ENCODE data around the gene MAPKAPK3. TPM values are rescaled to one million over a fixed set of nuclear protein-coding genes. Genes with fewer than 3 reads are reported as not detected.

Gene MAPKAPK3
- total RNA-seq = 45.3 and 65.3 TPM in 2 replicates

DNA sequence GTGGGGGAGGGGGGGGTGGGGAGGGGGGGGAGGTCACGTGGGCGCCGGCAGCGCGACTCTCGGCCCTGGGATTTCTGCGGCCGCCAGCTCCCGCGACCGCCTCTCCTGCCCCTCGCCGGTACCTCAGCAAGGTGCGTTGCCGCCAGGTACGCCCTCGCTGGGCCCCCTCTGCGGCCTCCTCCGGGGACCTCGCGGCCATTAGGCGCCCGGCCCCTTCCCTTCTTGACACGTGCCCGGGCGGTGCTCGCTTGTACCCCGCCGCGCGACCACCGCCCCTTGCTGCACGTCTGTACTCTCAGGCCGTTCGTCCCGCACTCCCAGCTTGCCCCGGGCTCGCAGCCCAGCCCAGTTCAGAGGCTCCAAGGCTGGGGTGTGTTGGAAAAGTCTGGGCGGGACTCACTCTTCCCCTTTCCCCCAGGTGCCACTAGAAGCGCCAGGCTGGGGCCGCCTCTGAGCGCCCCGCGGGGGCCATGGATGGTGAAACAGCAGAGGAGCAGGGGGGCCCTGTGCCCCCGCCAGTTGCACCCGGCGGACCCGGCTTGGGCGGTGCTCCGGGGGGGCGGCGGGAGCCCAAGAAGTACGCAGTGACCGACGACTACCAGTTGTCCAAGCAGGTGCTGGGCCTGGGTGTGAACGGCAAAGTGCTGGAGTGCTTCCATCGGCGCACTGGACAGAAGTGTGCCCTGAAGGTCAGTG lies at the start of gene MAPKAPK3:
Gene MAPKAPK3 (plus strand): TSS at position 56 of the 696 bp plus-strand sequence. CDS start 415 bp downstream, at position 471.

DNA sequence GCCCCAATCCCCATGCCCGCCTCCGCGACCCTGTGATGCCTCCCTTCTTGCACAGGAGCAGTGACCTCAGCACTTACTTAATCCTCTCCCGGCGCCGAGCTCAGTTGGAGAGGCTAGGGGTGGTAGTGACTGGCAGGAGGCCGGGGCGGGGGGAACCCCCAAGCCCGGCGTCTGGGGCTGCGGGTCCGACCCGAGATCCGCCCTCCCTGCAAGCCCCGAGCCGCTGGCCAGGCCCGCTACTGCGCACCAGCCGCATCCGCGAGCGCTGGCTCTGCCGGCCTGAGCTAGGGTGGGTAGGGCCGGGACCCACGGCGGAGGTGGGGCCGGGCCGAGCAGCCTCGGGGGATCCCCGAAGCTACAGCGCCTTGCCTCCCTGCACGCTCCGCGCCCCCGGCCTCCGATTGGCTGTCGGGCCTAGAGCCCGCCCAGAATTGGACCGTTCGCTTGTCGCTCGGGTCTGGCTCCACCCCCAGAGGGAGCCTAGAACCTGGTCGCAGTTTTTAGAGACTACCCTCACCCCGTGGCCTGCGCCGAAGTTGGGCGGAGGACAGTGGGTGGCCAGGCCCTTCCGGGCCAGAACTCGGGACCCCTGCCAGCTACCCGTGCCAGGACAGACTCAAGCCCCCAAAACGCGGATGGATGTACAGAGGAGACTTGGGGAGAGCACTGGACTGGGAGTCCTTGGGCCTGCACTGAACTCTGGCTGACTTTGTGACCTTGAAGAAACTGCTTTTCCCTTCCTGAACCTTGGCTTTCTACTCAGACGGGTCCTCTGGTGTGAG lies 49.4 kb upstream of the MAPKAPK3 start, which contains the start of gene C3orf18:
Gene C3orf18 (minus strand): TSS at position 362 of the 782 bp plus-strand sequence. CDS start 2,048 bp downstream, outside the sequence.

DNA sequence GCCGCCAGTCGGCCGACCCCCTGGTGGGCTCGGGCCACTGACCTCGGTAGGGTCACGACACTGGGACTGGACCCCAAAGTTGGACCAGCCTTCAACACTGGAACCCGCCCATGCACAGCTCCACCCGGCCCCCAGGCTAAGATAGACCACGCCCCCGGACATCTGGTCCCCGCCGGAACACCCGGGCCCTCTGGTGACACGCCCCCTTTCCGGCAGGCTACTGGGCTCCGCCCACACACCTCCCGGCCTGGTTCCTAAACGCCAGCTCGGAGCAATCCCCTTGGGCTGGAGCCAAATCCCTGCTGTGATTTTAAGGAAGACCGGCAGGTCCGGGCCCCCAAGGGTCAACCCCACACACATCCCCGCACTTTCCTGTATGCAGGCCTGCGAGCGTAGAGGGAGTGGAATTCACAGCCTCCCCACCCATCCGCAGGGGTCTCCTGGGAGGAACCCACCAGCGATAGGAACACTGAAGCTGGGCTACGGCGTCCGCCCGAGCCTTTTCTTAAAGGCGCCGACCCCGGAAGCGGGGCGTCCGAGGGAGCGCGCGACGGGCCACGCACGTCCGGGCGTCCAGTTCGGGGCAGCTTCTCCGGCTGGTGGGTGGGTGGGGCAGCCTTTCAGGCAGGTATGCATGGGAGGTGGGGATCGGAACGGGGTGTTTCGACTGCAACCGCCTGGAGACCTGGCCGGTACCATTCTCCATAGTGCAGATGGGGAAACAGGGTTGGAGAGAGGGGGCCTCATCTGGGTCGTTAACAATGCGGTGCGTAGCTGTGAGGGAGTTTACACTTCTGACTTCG lies 47.8 kb upstream of the MAPKAPK3 start, which contains the start of gene HEMK1:
Gene HEMK1 (plus strand): TSS at position 576 of the 803 bp plus-strand sequence. CDS start 1,583 bp downstream, outside the sequence.

DNA sequence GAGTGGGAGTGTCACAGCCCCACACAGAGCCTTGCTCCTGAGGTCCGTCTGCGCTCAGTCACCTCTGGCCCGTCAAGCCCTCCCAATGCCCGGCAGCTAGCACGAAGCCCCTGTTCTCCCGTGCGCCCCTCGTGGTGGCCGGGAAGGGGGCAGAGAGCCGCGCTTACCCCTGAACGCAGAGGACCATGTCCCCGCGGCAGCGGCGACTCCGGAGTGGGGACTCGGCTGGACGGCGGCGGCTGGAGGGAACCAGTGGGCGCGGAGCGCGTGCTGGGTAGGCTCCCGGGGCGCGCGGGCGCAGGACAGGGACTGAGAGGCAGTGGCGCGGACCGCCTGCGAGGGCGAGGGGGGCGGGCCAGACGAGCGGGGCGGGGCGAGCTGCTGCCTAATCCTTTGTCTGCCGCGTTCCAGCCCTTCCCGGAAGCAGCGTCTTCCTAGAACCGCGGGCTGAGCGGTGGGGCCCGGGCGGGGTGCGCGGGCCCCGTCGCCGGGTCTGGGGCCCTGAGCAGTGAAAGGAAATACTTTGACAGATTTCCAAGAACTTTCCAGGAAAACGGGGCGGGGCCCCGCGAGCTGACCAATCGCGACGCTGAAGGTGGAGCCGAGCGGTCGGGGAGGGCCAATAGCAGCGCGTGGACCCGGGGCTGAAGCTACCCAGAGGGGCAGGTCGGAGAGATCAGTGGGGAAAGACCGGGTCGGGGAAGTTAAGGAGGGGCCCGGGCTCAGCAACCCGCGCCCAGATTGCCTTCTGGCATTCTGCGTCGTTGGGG lies 5.3 kb upstream of the MAPKAPK3 start, which contains the start of gene CISH:
Gene CISH (minus strand): TSS at position 311 of the 770 bp plus-strand sequence. CDS start 124 bp downstream, at position 187.

DNA sequence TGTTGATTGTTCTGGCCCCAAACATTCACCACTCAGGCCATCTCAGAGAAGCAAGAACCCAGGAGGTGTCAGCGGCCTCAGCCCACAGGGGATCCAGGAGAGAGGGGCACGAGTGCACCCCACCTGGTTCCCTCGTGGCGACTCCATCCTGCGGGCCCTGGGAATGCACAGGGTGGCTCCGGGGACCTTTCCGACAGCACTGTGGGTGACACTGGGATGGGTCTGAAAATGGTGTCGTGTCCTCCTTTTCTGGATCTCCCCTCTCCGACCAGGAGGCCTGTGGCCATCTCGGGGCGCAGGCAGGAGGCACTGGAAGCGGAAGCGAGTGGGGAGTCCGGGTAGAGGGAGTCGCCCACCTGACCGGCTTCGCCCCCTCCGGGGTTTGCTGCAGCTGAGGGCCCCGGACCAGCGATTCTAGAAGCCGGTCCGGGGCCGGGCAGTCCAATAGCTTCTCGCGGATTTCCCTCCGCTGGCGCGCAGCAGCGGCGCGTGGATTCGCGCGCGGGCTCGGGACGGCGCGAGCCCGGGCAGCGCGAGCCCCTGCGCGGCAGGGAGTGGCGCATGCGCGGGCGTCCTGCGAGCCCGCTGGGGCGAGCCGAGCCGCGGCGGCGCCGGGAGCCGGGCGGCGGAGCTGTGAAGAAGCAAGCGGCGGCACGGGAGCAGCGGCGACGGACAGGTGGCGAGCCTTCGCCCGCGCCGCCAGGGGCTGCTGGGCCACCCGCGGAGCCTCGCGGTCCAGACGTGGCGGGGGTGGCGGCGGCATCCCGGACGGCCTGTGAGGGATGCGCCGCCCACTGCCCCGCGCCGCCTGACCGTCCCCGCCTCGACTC lies 57.6 kb downstream of the MAPKAPK3 start, which contains the start of gene DOCK3:
Gene DOCK3 (plus strand): TSS at position 579 of the 830 bp plus-strand sequence. CDS start 337 bp downstream, outside the sequence.

Other genes starting within 250 kb of the MAPKAPK3 start
- gene CACNA2D2, start 113.5 kb upstream of the MAPKAPK3 start, total RNA-seq = 0.16 and 1.1 TPM in 2 replicates
- gene C3orf18, start 49.4 kb upstream of the MAPKAPK3 start, total RNA-seq = 8.1 and 13.7 TPM in 2 replicates
- 11.4 and 15.1 TPM in 2 replicates for gene HEMK1, start 47.6 kb upstream of the MAPKAPK3 start, total RNA-seq
- gene CISH, start 5.4 kb upstream of the MAPKAPK3 start, total RNA-seq = 2.9 and 5.3 TPM in 2 replicates
- 0.13 and 0.16 TPM in 2 replicates for gene DOCK3, start 57.8 kb downstream of the MAPKAPK3 start, total RNA-seq

Data from mesangial cell (primary cell).